GM23338 (cell line): ENCODE results near the gene RUVBL2. TPM values are rescaled to one million over a fixed set of nuclear protein-coding genes. Genes with fewer than 3 reads are reported as not detected.
"Not testable (repeated sequence)": the region's sequence is repeated elsewhere in the genome, so short reads cannot be mapped to it uniquely, and the experiment has no call there.

Experiments
- ATAC-seq: fragments of 200-7000 bp; cut with Tn5 transposase; 3 replicates; pipeline ENCODE4 v1.9.1; 2020
- DNase-seq: peaks from one replicate; pipeline ENCODE4 v3.0.0-alpha.2; 2015; ENCODE audit warnings: low spot score
- H2AFZ ChIP-seq: fragments of 200-600 bp; sonication (generic); 2 replicates; pipeline ENCODE4 v1.8.0; 2016; ENCODE audit warnings: antibody characterized with exemption, mild to moderate bottlenecking, moderate library complexity
- H3F3A ChIP-seq: fragments of 200-600 bp; sonication (generic); replicated peaks from 2 replicates; pipeline ENCODE4 v1.8.0; 2017; ENCODE audit warnings: antibody characterized with exemption, mixed run types, low read depth
- H3K27ac ChIP-seq: fragments of 200-600 bp; sonication (generic); 2 replicates; pipeline ENCODE4 v1.6.1; 2016; ENCODE audit warnings: low read depth
- H3K27me3 ChIP-seq: fragments of 200-600 bp; sonication (generic); 2 replicates; pipeline ENCODE4 v1.8.0; 2016; ENCODE audit warnings: mild to moderate bottlenecking, mixed run types, moderate library complexity; ENCODE audit not compliant: insufficient read depth
- H3K36me3 ChIP-seq: fragments of 200-600 bp; sonication (generic); 2 replicates; pipeline ENCODE4 v1.8.0; 2016; ENCODE audit warnings: mild to moderate bottlenecking; ENCODE audit not compliant: insufficient read depth
- H3K4me1 ChIP-seq: fragments of 200-600 bp; sonication (generic); 2 replicates; pipeline ENCODE4 v1.8.0; 2016; ENCODE audit warnings: mild to moderate bottlenecking, moderate library complexity; ENCODE audit not compliant: insufficient read depth
- H3K4me2 ChIP-seq: fragments of 200-600 bp; sonication (generic); 2 replicates; pipeline ENCODE4 v1.7.1; 2017; ENCODE audit warnings: mixed run types
- H3K4me3 ChIP-seq: fragments of 200-600 bp; sonication (generic); 2 replicates; pipeline ENCODE4 v1.6.1; 2016; ENCODE audit warnings: mixed run types
- H3K79me2 ChIP-seq: fragments of 200-600 bp; sonication (generic); replicated peaks from 2 replicates; pipeline ENCODE4 v1.8.0; 2017; ENCODE audit warnings: mild to moderate bottlenecking; ENCODE audit not compliant: insufficient read depth
- H3K9me2 ChIP-seq: fragments of 200-600 bp; sonication (generic); 2 replicates; pipeline ENCODE4 v1.8.0; 2017; ENCODE audit not compliant: insufficient read depth
- H4K20me1 ChIP-seq: fragments of 200-600 bp; sonication (generic); replicated peaks from 2 replicates; pipeline ENCODE4 v1.8.0; 2017; ENCODE audit warnings: mild to moderate bottlenecking; ENCODE audit not compliant: insufficient read depth
- H3K27ac Mint-ChIP-seq: 2 replicates; pipeline ENCODE4 v1.8.0; 2020; ENCODE audit warnings: inconsistent platforms, mild to moderate bottlenecking, moderate library complexity, mixed read lengths
- H3K27me3 Mint-ChIP-seq: 3 replicates; pipeline ENCODE4 v1.8.0; 2022; ENCODE audit warnings: low read depth, mild to moderate bottlenecking, moderate library complexity, mixed read lengths, inconsistent platforms; ENCODE audit not compliant: insufficient read depth, poor library complexity
- H3K36me3 Mint-ChIP-seq: 3 replicates; pipeline ENCODE4 v1.8.0; 2021; ENCODE audit warnings: low read depth, mild to moderate bottlenecking, inconsistent platforms, moderate library complexity, mixed read lengths
- H3K4me1 Mint-ChIP-seq: 3 replicates; pipeline ENCODE4 v1.8.0; 2020; ENCODE audit warnings: mild to moderate bottlenecking, inconsistent platforms, mixed read lengths
- H3K4me3 Mint-ChIP-seq: 3 replicates; pipeline ENCODE4 v1.8.0; 2021; ENCODE audit warnings: moderate library complexity, mild to moderate bottlenecking, inconsistent platforms, mixed read lengths
- H3K9me3 Mint-ChIP-seq: 3 replicates; pipeline ENCODE4 v1.8.0; 2020; ENCODE audit warnings: moderate library complexity, mild to moderate bottlenecking, inconsistent platforms, mixed read lengths
- CREB1 ChIP-seq: fragments of 250-450 bp; sonication (Bioruptor Pico); IDR thresholded peaks from 2 replicates; pipeline ENCODE4 v1.5.0; 2020; ENCODE audit warnings: low read depth, mild to moderate bottlenecking, moderate library complexity
- CTCF ChIP-seq, 2 experiments: fragments of 200-600 bp in 1 of 2; sonication (generic) in 1 of 2; conservative IDR thresholded peaks; 2 replicates each; pipeline versions ENCODE4 v1.5.1 to v1.6.1; 2016 to 2017; ENCODE audit warnings: antibody characterized with exemption in 2 of 2, low read depth in 2 of 2, mild to moderate bottlenecking in 2 of 2, moderate library complexity in 1 of 2
- EZH2 ChIP-seq: fragments of 200-600 bp; sonication (generic); IDR thresholded peaks from one replicate; pipeline ENCODE4 v1.8.0; 2017; ENCODE audit warnings: antibody characterized with exemption, mild to moderate bottlenecking, low read depth; ENCODE audit not compliant: unreplicated experiment
- EZH2phosphoT487 ChIP-seq: fragments of 200-600 bp; sonication (generic); IDR thresholded peaks from one replicate; pipeline ENCODE4 v1.8.1; 2018; ENCODE audit warnings: antibody characterized with exemption; ENCODE audit not compliant: unreplicated experiment
- POLR2AphosphoS5 ChIP-seq: IDR thresholded peaks from 2 replicates; pipeline ENCODE4 v1.6.1; 2016; ENCODE audit warnings: antibody characterized with exemption, low read depth
- polyA plus RNA-seq: library from polyadenylated mRNA; unstranded; fragments of >200 nt; fragmentation: Nextera tagmentation; extraction: Ambion mirVana; gene quantifications from 2 replicates; pipeline ENCODE4 v1.2.1, GENCODE V29; 2016
- total RNA-seq: library from RNA; depleted of rRNA; stranded (reverse); fragments of >200 nt; shearing (Covaris generic); gene quantifications from 2 replicates; pipeline ENCODE4 v1.2.3, GENCODE V29; 2014

Gene RUVBL2
- total and polyA plus RNA-seq, 2 experiments from 2014 or later: 196 to 252 TPM

- Histone ChIP-seq H3K9me2 (no peaks in the 10 kb centered on the region), H3K4me3 (peak overlapping the region; percentile 64), H3K4me2 (peak overlapping the region; percentile 92), H3K79me2 (no peaks in the 10 kb centered on the region), H3F3A (0 out of 2 replicates have a peak, but pooled peaks cover 3% of the 10 kb centered on the region), H3K27ac (no peak overlapping the region), H3K4me1 (peaks cover 19% of the 10 kb centered on the region; the same call in 1 of the 2 replicates), H3K36me3 (no peaks in the 10 kb centered on the region), H4K20me1 (no peaks in the 10 kb centered on the region; the same call in 1 of the 2 replicates), H3K27me3 (peaks cover 35% of the 10 kb centered on the region), H2AFZ (no peak overlapping the region)
- Mint-ChIP-seq H3K36me3 (peaks cover 25% of the 10 kb centered on the region), H3K4me1 (peaks cover 22% of the 10 kb centered on the region), H3K4me3 (peak overlapping the region; percentile 69; the same call in 2 of the 3 replicates), H3K9me3 (peaks cover 3% of the 10 kb centered on the region; the same call in 1 of the 3 replicates), H3K27ac (no peak overlapping the region), H3K27me3 (peaks cover 31% of the 10 kb centered on the region)
- DNase-seq (peak; percentile 83), ATAC-seq (peak; percentile 67)
- TF ChIP-seq EZH2phosphoT487 (no peak), EZH2 (no peak), POLR2AphosphoS5 (peak; percentile 12; the same call in 1 of the 2 replicates), CTCF (conservative IDR thresholded peaks at IDR 0.05; ENCODE audit: low read depth in 2 of 2) (peak in 1 of 2 experiments; percentile 34; a peak in 3 of 4 replicates), CREB1 (CRISPR knock-in tag) (0 out of 2 replicates have a peak, but pooled peaks have one; percentile 19)
These were observed 24.1 kb downstream of the RUVBL2 start for GRCh38 chr19:49017666-49018351.

- Histone ChIP-seq H3K4me2 (peak overlapping the region; percentile 92), H3K4me1 (peaks cover 19% of the 10 kb centered on the region; the same call in 1 of the 2 replicates), H3K27me3 (peaks cover 35% of the 10 kb centered on the region), H3K4me3 (peak overlapping the region; percentile 64)
- H3K27ac ChIP-seq, H2AFZ ChIP-seq, H3K27ac Mint-ChIP-seq, H4K20me1 ChIP-seq, H3K9me3 Mint-ChIP-seq, H3K36me3 ChIP-seq, H3K9me2 ChIP-seq, H3K79me2 ChIP-seq, H3F3A ChIP-seq, DNase-seq: not testable (repeated sequence)
- Mint-ChIP-seq H3K4me3 (peak overlapping the region; percentile 69), H3K4me1 (peaks cover 22% of the 10 kb centered on the region), H3K36me3 (peaks cover 21% of the 10 kb centered on the region), H3K27me3 (peaks cover 29% of the 10 kb centered on the region)
- ATAC-seq: peak; percentile 2; the same call in 2 of the 3 replicates
These were observed 24.9 kb downstream of the RUVBL2 start for GRCh38 chr19:49018388-49019241.
